Left kidney (tissue), 2 donors: Measurements from ENCODE around the gene CLASP1. TPM values are rescaled to one million over a fixed set of nuclear protein-coding genes. Genes with fewer than 3 reads are reported as not detected.
"Not testable (repeated sequence)": the region's sequence is repeated elsewhere in the genome, so short reads cannot be mapped to it uniquely, and the experiment has no call there.

ENCODE experiments used
- DNase-seq: peaks from one replicate; pipeline ENCODE4 v3.0.0-alpha.2; 2013
- polyA plus RNA-seq: library from polyadenylated mRNA; unstranded; fragments of 120-200 nt; gene quantifications from one replicate; pipeline ENCODE4 v1.2.1, GENCODE V29; 2013; ENCODE audit not compliant: insufficient read length

The CLASP1 gene
- polyA plus RNA-seq, 1 donor, result 54.6 TPM

GRCh38 chr2:121349721-121350401 is 299.4 kb downstream of the CLASP1 start:
- no peak for DNase-seq

GRCh38 chr2:121348128-121348740 is 301.0 kb downstream of the CLASP1 start:
- no peak for DNase-seq

GRCh38 chr2:121346859-121347258 is 302.4 kb downstream of the CLASP1 start:
- no peak for DNase-seq

GRCh38 chr2:121346407-121346806 is 302.9 kb downstream of the CLASP1 start:
- DNase-seq, result no peak

- no peak for DNase-seq
These were observed 303.4 kb downstream of the CLASP1 start for GRCh38 chr2:121345887-121346286.

- DNase-seq, result no peak
These were observed 304.2 kb downstream of the CLASP1 start for GRCh38 chr2:121345101-121345500.

GRCh38 chr2:121343828-121344399 is 305.3 kb downstream of the CLASP1 start:
- not testable (repeated sequence) for DNase-seq

GRCh38 chr2:121343191-121343590 is 306.1 kb downstream of the CLASP1 start:
- no peak for DNase-seq

- no peak for DNase-seq
These were observed 306.5 kb downstream of the CLASP1 start for GRCh38 chr2:121342751-121343150.

GRCh38 chr2:121340926-121341325 is 308.3 kb downstream of the CLASP1 start:
- DNase-seq, result no peak

GRCh38 chr2:121338281-121338680 is 311.0 kb downstream of the CLASP1 start:
- no peak for DNase-seq

GRCh38 chr2:121336528-121337294 is 312.6 kb downstream of the CLASP1 start:
- DNase-seq, result no peak

- no peak for DNase-seq
These were observed 313.7 kb downstream of the CLASP1 start for GRCh38 chr2:121335294-121336290.

- DNase-seq, result peak; percentile 32
These were observed 314.5 kb downstream of the CLASP1 start for GRCh38 chr2:121334581-121335293.

- DNase-seq, result no peak
These were observed 315.3 kb downstream of the CLASP1 start for GRCh38 chr2:121333834-121334558.

GRCh38 chr2:121333231-121333630 is 316.0 kb downstream of the CLASP1 start:
- no peak for DNase-seq

- not testable (repeated sequence) for DNase-seq
These were observed 317.9 kb downstream of the CLASP1 start for GRCh38 chr2:121331324-121331723.

GRCh38 chr2:121330921-121331320 is 318.3 kb downstream of the CLASP1 start:
- no peak for DNase-seq

- DNase-seq, result no peak
These were observed 319.5 kb downstream of the CLASP1 start for GRCh38 chr2:121329786-121330185.

GRCh38 chr2:121326628-121327027 is 322.6 kb downstream of the CLASP1 start:
- no peak for DNase-seq
